Neural cell (in vitro differentiated cells): ENCODE measurements around the gene DNAJC5. TPM values are rescaled to one million over a fixed set of nuclear protein-coding genes. Genes with fewer than 3 reads are reported as not detected.

Experiments
- H2AFZ ChIP-seq: fragments of 200-600, 300-800 bp; sonication (generic), shearing (Covaris generic); 2 replicates; pipeline ENCODE4 v1.6.0; 2014; ENCODE audit warnings: low read depth, mild to moderate bottlenecking, antibody characterized with exemption, low read length, moderate library complexity
- H3F3A ChIP-seq: fragments of 200-600 bp; shearing (Covaris generic); 2 replicates; pipeline ENCODE4 v1.6.1; 2016; ENCODE audit warnings: mild to moderate bottlenecking, moderate library complexity, mixed read lengths, antibody characterized with exemption, low read length; ENCODE audit not compliant: insufficient read depth, poor library complexity, severe bottlenecking
- H3K27ac ChIP-seq: fragments of 200-600, 300-800 bp; sonication (generic), shearing (Covaris generic); 2 replicates; pipeline ENCODE4 v1.5.1; 2014; ENCODE audit warnings: mild to moderate bottlenecking, low read length, moderate library complexity
- H3K27me3 ChIP-seq: fragments of 300-800, 200-600 bp; sonication (generic), shearing (Covaris generic); 2 replicates; pipeline ENCODE4 v1.6.0; 2014; ENCODE audit warnings: mild to moderate bottlenecking, low read depth, low read length, moderate library complexity; ENCODE audit not compliant: insufficient read depth
- H3K36me3 ChIP-seq: fragments of 300-800, 200-600 bp; sonication (generic), shearing (Covaris generic); 2 replicates; pipeline ENCODE4 v1.5.1; 2014; ENCODE audit warnings: mild to moderate bottlenecking, antibody characterized with exemption, low read length, moderate library complexity; ENCODE audit not compliant: insufficient read depth
- H3K4me2 ChIP-seq: fragments of 300-800, 200-600 bp; sonication (generic), shearing (Covaris generic); 2 replicates; pipeline ENCODE4 v1.6.0; 2014; ENCODE audit warnings: mild to moderate bottlenecking, low read length
- H3K4me3 ChIP-seq: fragments of 300-800, 200-600 bp; sonication (generic), shearing (Covaris generic); 2 replicates; pipeline ENCODE4 v1.5.1; 2014; ENCODE audit warnings: mild to moderate bottlenecking, low read length, moderate library complexity
- H3K79me2 ChIP-seq: fragments of 200-600 bp; shearing (Covaris generic); replicated peaks from 2 replicates; pipeline ENCODE4 v1.6.0; 2014; ENCODE audit warnings: mild to moderate bottlenecking, low read length, moderate library complexity; ENCODE audit not compliant: insufficient read depth
- H3K9ac ChIP-seq: fragments of 300-800, 200-600 bp; sonication (generic), shearing (Covaris generic); 2 replicates; pipeline ENCODE4 v1.6.1; 2016; ENCODE audit warnings: mild to moderate bottlenecking, low read length, mixed read lengths
- H3K9me2 ChIP-seq: fragments of 200-600 bp; shearing (Covaris generic); 2 replicates; pipeline ENCODE4 v1.6.1; 2016; ENCODE audit warnings: mild to moderate bottlenecking, low read length, mixed read lengths; ENCODE audit not compliant: insufficient read depth
- H3K9me3 ChIP-seq: fragments of 200-600, 300-800 bp; sonication (generic), shearing (Covaris generic); 2 replicates; pipeline ENCODE4 v1.6.1; 2016; ENCODE audit warnings: mild to moderate bottlenecking, mixed run types, low read length, moderate library complexity, mixed read lengths
- H4K20me1 ChIP-seq: fragments of 200-600 bp; shearing (Covaris generic); 2 replicates; pipeline ENCODE4 v1.6.1; 2016; ENCODE audit warnings: mild to moderate bottlenecking, mixed run types; ENCODE audit not compliant: insufficient read depth
- CTCF ChIP-seq: fragments of 450-650 bp; IDR thresholded peaks from 2 replicates; pipeline ENCODE4 v1.5.1; 2014; ENCODE audit warnings: antibody characterized with exemption, mild to moderate bottlenecking, moderate library complexity; ENCODE audit not compliant: poor library complexity, severe bottlenecking
- EP300 ChIP-seq: fragments of 450-650 bp; conservative IDR thresholded peaks from 2 replicates; pipeline ENCODE4 v1.6.1; 2014; ENCODE audit warnings: antibody characterized with exemption, mild to moderate bottlenecking, moderate library complexity; ENCODE audit not compliant: poor library complexity, severe bottlenecking
- EZH2 ChIP-seq: fragments of 200-600, 300-800 bp; shearing (Covaris generic), sonication (generic); IDR thresholded peaks from 2 replicates; pipeline ENCODE4 v1.6.1; 2014; ENCODE audit warnings: antibody characterized with exemption, low read length, borderline replicate concordance, mild to moderate bottlenecking; ENCODE audit not compliant: insufficient read depth, poor library complexity, severe bottlenecking
- MXI1 ChIP-seq: fragments of 450-650 bp; conservative IDR thresholded peaks from 2 replicates; pipeline ENCODE4 v1.6.1; 2014; ENCODE audit warnings: antibody characterized with exemption, mild to moderate bottlenecking; ENCODE audit not compliant: poor library complexity, severe bottlenecking
- POLR2AphosphoS5 ChIP-seq: IDR thresholded peaks from 2 replicates; pipeline ENCODE4 v1.6.1; 2012
- RAD21 ChIP-seq: fragments of 450-650 bp; conservative IDR thresholded peaks from 2 replicates; pipeline ENCODE4 v1.6.1; 2014; ENCODE audit warnings: antibody characterized with exemption, mild to moderate bottlenecking, moderate library complexity
- REST ChIP-seq: IDR thresholded peaks from 2 replicates; pipeline ENCODE4 v1.6.1; 2012; ENCODE audit warnings: borderline replicate concordance
- SMC3 ChIP-seq: fragments of 450-650 bp; conservative IDR thresholded peaks from 2 replicates; pipeline ENCODE4 v1.6.1; 2014; ENCODE audit warnings: antibody characterized with exemption, mild to moderate bottlenecking, moderate library complexity; ENCODE audit not compliant: poor library complexity
- TAF1 ChIP-seq: IDR thresholded peaks from 2 replicates; pipeline ENCODE4 v1.6.1; 2012; ENCODE audit warnings: low read depth
- polyA plus RNA-seq: library from polyadenylated mRNA; depleted of rRNA; stranded (reverse); fragments of >200 nt; gene quantifications from 2 replicates; pipeline ENCODE4 v1.2.3, GENCODE V29; 2014

Gene DNAJC5
- polyA plus RNA-seq, 1 donor from 2014 or later, result 82.8 TPM

GRCh38 chr20:63966944-63967322 is 72.0 kb downstream of the DNAJC5 start:
- Histone ChIP-seq H3K9ac (no peak overlapping the region), H2AFZ (no peak overlapping the region), H3F3A (no peaks in the 10 kb centered on the region), H4K20me1 (no peaks in the 10 kb centered on the region), H3K79me2 (peaks cover 8% of the 10 kb centered on the region), H3K4me2 (no peak overlapping the region), H3K36me3 (no peaks in the 10 kb centered on the region), H3K27ac (no peak overlapping the region), H3K4me3 (no peak overlapping the region), H3K9me3 (no peaks in the 10 kb centered on the region), H3K9me2 (no peaks in the 10 kb centered on the region), H3K27me3 (no peaks in the 10 kb centered on the region)
- TF ChIP-seq EP300 (no peak), RAD21 (no peak), SMC3 (no peak), CTCF (no peak)

GRCh38 chr20:63967330-63968135 is 72.6 kb downstream of the DNAJC5 start:
- Histone ChIP-seq H3K9ac (no peak overlapping the region), H3K27ac (no peak overlapping the region), H3K36me3 (no peaks in the 10 kb centered on the region)

More at GRCh38 chr20:63967330-63968135, 72.6 kb downstream of the DNAJC5 start:
- H2AFZ ChIP-seq, result no peak overlapping the region
- no peaks in the 10 kb centered on the region for H4K20me1 ChIP-seq
- no peak overlapping the region for H3K4me3 ChIP-seq
- H3K79me2 ChIP-seq, result peaks cover 8% of the 10 kb centered on the region
- H3F3A ChIP-seq, result no peaks in the 10 kb centered on the region
- no peak overlapping the region for H3K4me2 ChIP-seq
- no peak for TF ChIP-seq TAF1
- TF ChIP-seq CTCF, result no peak
- TF ChIP-seq MXI1, result no peak
- TF ChIP-seq SMC3, result no peak
- no peak for TF ChIP-seq RAD21
- TF ChIP-seq POLR2AphosphoS5, result no peak
- TF ChIP-seq EZH2, result no peak
- no peak for TF ChIP-seq REST
- TF ChIP-seq EP300, result no peak
- no peaks in the 10 kb centered on the region for H3K9me2 ChIP-seq
- no peaks in the 10 kb centered on the region for H3K27me3 ChIP-seq
- no peaks in the 10 kb centered on the region for H3K9me3 ChIP-seq
